DMS153 (cell line): ENCODE data around the gene CACNB3.
A peak's percentile ranks its signal among the peaks of the same experiment; 100 is the strongest.
"Not testable (repeated sequence)": the region's sequence is repeated elsewhere in the genome, so short reads cannot be mapped to it uniquely, and the experiment has no call there.

Experiments
- DNase-seq: peaks from one replicate; lab custom pipeline; 2025; lab: John Stamatoyannopoulos, UW

CACNB3 gene

DNA sequence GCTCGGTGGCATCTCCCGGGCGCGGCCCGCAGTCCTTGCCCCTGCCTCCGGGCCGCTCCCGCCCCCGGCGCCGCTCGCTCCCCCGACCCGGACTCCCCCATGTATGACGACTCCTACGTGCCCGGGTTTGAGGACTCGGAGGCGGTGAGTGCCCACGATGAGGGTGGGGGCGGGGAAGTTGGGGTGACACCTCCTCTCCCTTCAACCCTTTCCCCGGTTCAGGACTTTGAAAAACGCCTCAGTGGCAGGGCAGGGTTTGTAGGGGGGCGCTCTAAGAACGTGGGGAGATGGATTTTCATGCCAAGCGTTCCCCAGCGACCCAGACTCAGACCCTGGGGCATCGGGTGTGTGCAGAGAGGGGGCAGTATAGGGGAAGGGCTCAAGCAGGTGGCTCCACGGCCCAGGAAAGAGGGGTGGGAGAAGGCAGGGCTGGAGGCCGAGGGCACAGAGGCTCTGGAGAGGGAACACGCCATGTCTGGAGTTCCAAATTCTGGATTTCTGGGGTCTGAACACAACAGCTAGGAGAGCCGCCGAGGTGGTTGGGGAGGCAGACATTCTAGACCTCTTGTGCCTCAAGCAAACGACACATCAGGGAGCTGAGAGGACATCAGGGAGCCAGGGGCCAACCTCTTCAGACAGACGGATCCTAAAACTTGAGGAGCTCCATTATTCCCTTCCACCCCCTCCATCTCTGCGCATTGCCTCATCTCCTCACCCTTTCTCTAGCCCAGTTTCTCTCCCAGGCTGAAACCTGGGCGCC lies 715 bp downstream of the CACNB3 start:
- peak; percentile 38 for DNase-seq

DNA sequence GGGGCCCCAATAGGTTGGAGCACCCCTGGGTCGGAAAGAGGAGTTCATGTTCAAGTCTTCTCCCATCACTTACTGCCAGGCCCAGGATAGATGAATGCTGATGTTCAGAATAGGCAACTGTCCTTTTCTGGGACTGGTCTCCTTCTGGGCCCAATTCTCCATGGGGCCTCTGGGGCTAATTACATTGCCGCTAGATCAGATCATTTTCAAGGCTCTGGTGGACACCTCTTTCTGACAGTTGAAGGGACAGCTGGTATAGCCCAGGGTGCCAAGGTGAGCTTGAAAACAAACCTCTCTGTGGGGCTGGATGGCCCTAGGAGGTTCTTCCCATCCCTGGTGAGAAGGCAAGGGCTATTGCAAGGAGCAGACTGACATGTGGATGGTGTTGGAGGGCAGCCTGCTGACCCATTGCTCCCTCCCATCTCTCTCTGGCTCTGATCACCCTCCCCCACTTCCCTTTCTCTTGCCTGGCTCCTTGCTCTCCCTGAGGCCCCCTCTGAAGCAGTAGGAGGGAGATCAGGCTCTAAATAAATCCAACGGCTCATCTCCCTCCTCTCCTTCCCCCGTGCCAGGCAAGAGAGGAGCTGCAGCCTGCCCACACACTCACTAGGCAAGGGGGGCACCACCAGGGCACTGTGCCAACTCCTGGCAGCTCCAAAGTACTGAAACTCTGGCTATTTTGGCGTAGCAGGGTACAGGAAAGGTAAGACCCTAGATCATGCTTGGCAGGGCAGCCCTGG lies 1.9 kb downstream of the CACNB3 start:
- DNase-seq = no peak

DNA sequence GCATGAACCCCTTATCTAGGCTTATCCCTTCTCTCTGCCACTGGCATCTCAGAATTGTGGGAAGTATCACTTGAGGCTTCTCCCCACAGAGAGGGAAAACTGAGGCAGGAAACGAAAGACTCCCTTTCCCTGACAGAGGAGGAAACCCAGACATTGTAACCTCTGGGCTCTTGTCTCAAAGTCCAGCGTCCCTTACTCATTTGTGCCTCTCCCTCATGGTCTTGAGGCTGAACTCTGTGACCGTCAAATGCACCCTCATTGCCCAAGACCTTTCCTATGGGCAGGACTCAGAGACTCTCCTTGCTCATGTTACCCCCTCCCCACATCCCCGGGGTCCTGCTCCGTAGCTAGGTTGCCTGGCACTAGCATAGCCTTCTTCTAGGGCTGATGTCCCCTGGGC lies 3.8 kb downstream of the CACNB3 start:
- no peak for DNase-seq

DNA sequence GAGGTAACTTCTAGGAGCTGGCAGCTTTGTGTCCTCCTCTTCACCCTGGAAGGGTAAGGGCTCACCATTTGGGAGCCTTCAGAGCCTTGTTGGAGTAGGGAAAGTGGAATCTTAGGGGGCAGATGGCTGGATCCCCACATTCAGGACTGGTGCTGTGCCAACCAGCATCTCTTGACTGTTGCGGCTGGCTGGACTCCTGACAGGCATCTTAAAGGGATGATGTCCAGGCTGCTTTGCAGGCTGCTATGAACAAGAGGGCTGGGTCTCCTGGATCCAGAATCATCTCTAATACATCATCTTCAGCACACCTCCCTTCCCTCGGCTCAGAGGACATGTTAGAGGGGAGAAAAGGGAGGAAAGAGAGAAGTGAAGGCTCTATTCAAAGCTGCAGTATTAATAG lies 4.4 kb downstream of the CACNB3 start:
- no peak for DNase-seq

DNA sequence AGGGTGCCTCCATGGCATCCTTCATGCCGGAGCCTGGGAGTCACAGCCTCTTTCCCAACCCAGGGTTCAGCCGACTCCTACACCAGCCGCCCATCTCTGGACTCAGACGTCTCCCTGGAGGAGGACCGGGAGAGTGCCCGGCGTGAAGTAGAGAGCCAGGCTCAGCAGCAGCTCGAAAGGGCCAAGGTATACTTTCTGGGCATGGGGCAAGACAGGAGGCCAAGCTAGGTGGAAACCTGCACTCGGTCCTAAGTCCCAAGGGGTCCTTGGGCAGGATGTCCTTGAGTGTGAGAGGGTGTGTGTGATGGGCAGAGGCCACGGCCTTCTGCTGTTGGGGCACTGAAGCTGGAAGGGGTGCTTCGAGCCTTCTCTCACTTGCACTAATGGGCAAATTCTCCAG lies 5.0 kb downstream of the CACNB3 start:
- DNase-seq = no peak

DNA sequence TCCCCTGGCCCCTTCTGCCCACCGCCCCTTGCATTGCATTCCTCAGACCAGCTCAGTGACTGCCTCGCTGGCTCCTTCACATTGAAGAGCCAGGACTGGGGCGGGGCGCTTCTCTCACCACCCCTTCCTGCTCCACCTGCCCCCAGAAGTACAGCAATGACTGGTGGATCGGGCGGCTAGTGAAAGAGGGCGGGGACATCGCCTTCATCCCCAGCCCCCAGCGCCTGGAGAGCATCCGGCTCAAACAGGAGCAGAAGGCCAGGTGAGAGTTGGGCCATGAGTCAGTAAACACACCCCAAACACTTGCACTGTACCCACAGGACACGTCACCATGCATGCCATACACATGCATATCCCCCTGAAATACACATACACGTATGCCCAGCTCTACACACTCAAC lies 5.8 kb downstream of the CACNB3 start:
- DNase-seq = no peak

DNA sequence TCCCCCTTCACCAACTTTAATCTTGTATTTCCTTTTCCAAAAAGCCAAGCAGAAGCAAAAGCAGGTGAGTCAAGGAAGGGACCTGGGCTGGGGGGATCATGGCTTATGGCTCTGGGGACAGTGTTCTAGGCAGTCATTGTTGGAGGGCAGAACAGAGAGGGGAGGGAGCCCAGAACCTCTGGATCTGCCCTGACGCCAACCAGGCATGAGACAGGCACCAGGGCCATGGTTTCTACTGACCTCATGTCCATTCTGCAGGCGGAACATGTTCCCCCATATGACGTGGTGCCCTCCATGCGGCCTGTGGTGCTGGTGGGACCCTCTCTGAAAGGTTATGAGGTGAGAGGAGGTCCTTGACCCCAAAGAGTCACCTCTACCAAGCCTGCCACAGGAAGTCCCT lies 6.6 kb downstream of the CACNB3 start:
- no peak for DNase-seq

DNA sequence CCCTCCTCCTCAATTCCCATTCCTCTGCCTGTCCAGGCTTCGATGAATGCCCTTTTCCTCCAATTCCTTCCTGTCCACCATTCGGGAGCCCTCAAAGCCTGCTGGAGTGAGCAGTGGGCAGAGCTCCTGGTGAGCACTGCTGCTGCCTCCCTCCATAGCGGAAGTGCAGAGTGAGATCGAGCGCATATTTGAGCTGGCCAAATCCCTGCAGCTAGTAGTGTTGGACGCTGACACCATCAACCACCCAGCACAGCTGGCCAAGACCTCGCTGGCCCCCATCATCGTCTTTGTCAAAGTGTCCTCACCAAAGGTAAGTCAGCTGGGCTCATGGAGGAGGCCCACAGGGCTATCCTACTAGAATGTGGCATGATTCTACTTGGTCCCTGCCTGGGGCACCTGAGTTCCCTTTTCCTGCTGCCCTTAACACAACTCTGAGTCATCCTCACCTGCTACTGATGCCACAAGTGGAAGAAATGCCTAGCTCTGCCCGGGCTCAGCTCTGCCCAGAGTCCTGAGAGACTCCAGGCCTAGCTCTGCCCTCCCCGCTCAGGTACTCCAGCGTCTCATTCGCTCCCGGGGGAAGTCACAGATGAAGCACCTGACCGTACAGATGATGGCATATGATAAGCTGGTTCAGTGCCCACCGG lies 8.0 kb downstream of the CACNB3 start:
- no peak for DNase-seq

DNA sequence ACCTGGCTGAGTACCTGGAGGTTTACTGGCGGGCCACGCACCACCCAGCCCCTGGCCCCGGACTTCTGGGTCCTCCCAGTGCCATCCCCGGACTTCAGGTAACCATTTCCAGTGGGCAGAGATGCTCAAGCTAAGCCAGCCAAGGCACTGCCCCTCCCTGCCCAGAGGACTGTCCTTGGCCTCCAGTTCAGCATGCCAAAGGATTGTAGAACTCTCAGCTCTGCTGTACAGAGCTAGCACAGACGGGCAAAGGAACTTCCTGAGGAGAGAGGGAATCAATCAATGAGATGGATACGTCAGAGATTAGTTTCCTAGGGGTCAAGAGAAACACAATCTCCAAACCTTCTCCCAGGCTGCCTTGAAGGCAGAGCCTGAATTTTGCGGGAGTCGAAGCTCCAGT lies 8.7 kb downstream of the CACNB3 start:
- no peak for DNase-seq

DNA sequence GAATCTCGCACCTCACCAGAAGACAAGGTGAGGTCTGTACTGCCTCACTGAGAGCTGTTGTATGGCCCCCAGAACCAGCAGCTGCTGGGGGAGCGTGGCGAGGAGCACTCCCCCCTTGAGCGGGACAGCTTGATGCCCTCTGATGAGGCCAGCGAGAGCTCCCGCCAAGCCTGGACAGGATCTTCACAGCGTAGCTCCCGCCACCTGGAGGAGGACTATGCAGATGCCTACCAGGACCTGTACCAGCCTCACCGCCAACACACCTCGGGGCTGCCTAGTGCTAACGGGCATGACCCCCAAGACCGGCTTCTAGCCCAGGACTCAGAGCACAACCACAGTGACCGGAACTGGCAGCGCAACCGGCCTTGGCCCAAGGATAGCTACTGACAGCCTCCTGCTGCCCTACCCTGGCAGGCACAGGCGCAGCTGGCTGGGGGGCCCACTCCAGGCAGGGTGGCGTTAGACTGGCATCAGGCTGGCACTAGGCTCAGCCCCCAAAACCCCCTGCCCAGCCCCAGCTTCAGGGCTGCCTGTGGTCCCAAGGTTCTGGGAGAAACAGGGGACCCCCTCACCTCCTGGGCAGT lies 9.3 kb downstream of the CACNB3 start:
- DNase-seq = no peak

DNA sequence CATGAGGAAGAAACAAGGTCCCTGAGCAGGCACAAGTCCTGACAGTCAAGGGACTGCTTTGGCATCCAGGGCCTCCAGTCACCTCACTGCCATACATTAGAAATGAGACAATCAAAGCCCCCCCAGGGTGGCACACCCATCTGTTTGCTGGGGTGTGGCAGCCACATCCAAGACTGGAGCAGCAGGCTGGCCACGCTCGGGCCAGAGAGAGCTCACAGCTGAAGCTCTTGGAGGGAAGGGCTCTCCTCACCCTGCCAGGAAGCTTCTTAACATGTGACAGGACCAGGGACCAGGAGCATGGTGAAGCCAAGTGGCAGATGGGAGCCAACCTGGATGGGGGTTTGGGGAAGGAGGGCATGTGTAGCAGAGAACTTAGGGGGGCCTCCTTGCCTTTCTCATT lies 10.0 kb downstream of the CACNB3 start:
- no peak for DNase-seq

DNA sequence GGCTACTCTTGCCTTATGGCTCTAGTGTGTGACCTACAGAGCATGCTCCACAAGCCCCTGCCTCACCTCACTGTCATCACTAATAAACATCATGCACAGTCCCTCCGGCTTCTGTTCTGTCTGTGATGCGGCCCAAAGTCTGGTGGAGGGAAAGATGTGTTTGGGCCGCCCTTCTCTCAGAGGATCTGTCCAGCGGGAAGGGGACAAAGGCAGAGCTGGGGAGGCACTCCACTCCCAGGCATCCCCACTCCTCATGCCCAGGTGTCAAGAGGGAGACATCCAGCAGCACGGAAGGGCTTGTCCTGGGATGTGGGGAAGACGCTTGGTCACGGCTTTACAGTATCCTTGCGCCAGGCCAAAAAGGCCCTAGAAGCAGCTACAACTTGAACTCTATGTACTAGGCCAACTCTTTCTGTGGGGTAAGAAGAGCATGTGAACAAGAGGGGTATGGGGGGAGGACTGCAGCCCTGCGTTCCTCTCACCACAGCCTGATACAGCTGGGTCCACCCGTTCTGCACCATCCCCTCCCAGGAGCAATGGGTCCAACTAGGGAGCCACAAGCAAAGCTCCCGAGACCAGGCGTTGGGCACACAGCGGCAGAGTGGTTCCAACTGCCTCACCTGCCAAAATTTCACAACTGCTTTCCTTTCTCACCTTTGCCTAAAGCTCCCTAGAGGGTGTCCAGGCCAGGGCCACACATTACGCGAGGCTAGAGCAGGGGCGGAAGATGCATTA lies 10.7 kb downstream of the CACNB3 start:
- DNase-seq = no peak

DNA sequence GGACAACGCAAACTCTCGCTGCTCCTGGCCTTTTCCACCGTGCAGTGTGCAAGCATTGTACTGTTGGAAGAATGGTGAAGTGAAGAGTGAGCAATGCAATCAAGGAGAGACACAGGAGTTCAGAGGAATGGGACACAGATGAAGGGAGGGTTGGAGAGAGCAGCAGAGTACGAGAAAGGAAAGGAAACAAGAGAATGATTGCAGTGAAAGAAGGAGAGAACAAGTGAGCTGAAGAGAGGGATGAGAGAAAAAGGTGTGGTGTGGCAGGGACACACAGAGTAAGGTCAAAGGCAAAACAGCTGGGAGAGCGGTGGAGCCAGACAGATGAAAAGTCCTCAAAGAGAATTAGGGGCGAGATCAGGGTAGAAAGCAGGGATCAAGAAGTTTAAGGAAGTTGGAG lies 13.0 kb downstream of the CACNB3 start:
- DNase-seq = no peak

DNA sequence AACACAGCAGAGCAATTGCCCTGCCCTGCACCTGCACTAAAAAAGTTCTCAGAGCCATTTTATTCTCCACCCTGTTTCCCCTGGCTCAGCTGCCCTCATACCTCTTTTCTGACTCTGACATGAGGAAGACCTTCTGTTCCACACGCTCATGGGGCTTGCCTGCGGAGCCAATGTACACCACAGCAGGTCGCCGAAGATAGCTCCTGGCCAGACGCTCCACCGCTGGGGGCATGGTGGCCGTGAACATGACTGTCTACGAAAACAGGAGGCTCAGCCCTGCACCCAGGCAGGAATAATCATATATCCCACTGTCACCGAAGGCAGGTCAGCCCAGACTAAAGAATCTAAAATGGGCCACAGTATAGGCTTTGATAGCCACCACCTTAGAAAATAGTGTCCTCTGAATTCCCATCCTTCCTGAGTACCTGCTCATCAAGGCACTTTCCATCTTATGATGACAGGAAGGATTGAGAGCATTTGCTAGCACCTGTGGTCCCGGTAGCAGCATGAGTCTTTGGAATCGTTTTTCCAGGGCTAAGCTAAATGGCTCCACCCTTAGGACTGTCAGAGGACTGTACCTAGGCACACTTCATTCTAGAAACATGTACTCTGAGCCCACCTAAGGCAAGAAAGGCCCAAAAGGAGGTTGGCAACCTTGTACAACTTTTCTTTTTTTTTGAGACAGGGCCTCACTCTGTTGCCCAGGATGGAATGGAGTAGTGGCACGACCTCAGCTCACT lies 14.2 kb downstream of the CACNB3 start:
- DNase-seq = no peak

DNA sequence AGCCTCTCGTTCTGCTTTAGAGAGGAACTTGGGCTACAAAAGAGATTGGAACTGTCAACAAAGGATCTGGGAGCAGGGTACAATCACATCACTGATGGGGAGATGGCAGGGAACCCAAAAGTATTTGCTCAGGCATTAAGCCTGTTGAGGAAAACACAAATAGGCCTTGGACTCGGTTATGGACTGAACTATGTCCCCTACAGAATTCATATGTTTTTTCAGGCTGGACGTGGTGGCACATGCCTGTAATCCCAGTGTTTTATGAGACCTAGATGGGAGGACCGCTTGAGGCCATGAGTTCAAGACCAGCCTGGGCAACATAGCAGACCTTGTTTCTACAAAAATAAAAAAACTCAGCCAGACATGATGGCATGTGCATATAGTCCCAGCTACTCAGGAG lies 19.8 kb downstream of the CACNB3 start:
- DNase-seq = no peak

DNA sequence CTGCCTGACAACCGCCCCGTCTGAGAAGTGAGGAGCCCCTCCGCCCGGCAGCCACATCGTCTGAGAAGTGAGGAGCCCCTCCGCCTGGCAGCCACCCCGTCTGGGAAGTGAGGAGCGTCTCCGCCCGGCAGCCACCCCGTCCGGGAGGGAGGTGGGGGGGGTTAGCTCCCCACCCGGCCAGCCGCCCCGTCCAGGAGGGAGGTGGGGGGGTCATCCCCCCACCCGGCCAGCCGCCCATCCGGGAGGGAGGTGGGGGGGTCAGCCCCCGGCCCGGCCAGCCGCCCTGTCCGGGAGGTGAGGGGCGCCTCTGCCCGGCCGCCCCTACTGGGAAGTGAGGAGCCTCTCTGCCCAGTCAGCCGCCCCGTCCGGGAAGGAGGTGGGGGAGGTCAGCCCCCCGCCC lies 23.7 kb downstream of the CACNB3 start:
- not testable (repeated sequence) for DNase-seq

DNA sequence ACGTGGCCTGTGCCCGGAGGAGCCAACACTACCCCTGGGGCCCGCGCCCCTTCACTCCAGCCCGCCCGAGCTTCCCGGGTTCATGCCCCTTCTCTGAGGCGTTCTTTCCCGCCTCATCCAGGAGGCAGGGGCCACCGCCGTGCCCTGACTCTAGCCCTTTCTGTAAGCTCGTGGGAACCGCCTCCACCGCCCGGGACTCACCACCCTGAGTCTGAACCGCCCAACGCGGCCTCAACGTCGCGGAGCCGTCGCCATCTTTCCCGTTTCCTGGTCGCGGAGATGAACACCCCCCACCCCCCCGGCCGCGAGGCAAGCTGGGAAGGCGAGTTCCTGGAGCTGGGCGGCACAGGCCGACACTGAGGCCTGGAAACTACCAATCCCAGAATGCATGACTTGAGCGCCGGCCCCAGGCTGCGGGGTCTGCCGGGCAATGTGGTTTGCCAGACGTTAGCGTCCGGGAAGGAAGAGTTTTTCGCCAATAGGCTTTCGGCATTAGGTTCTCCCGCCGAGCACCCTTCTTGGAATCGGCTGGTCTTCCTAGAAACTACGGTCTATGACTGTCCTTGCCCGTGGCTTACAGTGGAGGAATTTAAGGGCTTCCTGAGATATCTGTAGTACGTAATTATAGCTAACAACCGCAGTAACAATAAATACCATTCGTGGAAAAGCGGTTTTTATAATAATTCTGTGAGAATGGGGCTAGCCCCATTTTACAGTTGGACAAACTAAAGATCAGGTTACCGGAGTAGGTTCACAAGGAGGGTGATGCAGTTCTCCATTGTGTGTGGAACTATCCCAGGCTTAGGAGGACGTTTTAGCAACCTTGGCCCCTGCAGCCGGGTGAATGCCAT lies 33.8 kb downstream of the CACNB3 start, which contains the start of gene DDX23:
TSS of gene DDX23 (minus strand) at position 281 of the 851 bp plus-strand sequence. CDS start 6,381 bp downstream, outside the sequence.
- peak; percentile 96 for DNase-seq

DNA sequence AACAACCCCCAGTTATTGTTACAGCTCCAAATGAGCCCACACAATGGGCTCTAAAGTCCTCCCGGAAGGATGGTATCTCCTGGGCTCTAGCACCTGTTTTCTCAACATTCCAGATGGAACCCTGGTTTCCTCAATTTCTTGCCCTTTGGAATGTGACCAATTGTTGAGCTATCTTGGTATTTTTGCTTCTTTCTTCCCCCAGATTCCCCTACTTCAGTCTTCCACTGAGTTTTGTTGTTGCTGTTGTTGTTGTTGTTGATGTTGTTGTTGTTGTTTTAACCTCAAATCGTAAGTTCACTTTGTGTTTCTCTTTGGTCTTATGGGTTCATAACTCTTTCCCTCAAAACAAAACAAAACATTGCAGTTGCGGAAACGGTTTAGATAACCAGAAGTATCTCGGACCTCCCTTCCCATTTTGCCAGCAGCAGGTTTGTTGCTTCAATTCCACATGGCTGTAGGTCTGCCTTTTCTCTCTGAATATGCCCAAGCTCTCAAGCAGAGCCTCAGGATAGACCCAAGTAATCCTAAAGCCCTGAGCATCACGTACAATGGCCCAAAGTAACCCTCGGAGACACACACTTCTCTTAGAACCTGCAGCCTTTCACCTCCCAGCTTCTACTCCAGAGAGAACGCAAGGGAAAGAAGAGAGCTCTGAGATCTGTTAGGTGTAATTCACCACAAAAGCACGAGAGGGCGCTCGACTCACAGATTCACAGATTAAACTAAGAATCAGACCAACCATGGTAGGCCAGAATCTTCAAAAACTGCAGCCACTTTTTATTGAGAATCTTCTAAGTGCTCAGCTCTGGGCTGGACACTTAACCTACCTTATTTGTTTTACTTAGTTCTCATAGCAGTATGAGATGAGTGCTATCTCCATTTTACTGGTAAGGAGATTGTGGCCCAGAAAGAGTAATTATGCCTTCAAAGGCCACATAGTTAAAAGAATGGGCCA lies 34.7 kb downstream of the CACNB3 start:
- peak; percentile 77 for DNase-seq

DNA sequence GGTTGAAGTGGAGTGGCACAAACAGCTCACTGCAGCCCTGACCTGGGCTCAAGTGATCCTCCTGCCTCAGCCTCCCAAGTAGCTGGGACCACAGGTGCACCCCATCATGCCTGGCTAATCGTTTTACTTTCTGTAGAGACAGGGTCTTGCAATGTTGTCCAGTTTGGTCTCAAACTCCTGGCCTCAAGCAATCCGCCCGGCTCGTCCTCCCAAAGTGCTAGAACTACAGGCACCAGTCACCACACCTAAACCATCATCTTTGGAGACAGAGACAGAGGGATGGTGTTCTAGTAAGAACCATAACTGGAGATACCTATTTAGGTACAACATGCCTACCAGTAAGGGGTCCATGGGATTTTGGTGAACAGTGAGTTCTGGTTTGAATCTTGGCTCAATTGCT lies 36.2 kb downstream of the CACNB3 start:
- DNase-seq = no peak
